SHP77 (cell line): ENCODE results near the gene ACAN.

Source experiments
- DNase-seq, 2 experiments: peaks; one replicate each; lab custom pipeline; 2025; lab: John Stamatoyannopoulos, UW

ACAN gene

GRCh38 chr15:88803241-88803919 is at the start of gene ACAN:
TSS of gene ACAN (plus strand) at chr15:88803436. CDS start at chr15:88836207, 32,771 bp downstream.
- no peak for DNase-seq

GRCh38 chr15:88756521-88756920 is 46.7 kb upstream of the ACAN start:
- DNase-seq = no peak

GRCh38 chr15:88756921-88757320 is 46.3 kb upstream of the ACAN start:
- DNase-seq = no peak

GRCh38 chr15:88759872-88760271 is 43.4 kb upstream of the ACAN start:
- DNase-seq = no peak

- DNase-seq = no peak
Observed at GRCh38 chr15:88764448-88764847, 38.8 kb upstream of the ACAN start.

GRCh38 chr15:88765212-88765611 is 38.0 kb upstream of the ACAN start:
- no peak for DNase-seq

GRCh38 chr15:88769161-88769971 is 33.9 kb upstream of the ACAN start:
- DNase-seq = no peak

GRCh38 chr15:88775776-88776175 is 27.5 kb upstream of the ACAN start:
- no peak for DNase-seq

- DNase-seq = no peak
Observed at GRCh38 chr15:88776646-88777045, 26.6 kb upstream of the ACAN start.

GRCh38 chr15:88779944-88780343 is 23.3 kb upstream of the ACAN start:
- DNase-seq = no peak

- DNase-seq = no peak
Observed at GRCh38 chr15:88782465-88782864, 20.8 kb upstream of the ACAN start.

- DNase-seq = no peak
Observed at GRCh38 chr15:88785217-88785616, 18.0 kb upstream of the ACAN start.

- no peak for DNase-seq
Observed at GRCh38 chr15:88788036-88788435, 15.2 kb upstream of the ACAN start.

GRCh38 chr15:88788816-88789215 is 14.4 kb upstream of the ACAN start:
- DNase-seq = no peak

GRCh38 chr15:88790486-88790885 is 12.8 kb upstream of the ACAN start:
- no peak for DNase-seq

GRCh38 chr15:88791637-88792036 is 11.6 kb upstream of the ACAN start:
- no peak for DNase-seq

- DNase-seq = no peak
Observed at GRCh38 chr15:88792342-88793282, 10.6 kb upstream of the ACAN start.

- DNase-seq = no peak
Observed at GRCh38 chr15:88794001-88794400, 9.2 kb upstream of the ACAN start.

- DNase-seq = no peak
Observed at GRCh38 chr15:88797663-88798339, 5.4 kb upstream of the ACAN start.

- DNase-seq = peak in 1 of 2 experiments; percentile 24
Observed at GRCh38 chr15:88799341-88799740, 3.9 kb upstream of the ACAN start.

GRCh38 chr15:88800026-88800425 is 3.2 kb upstream of the ACAN start:
- no peak for DNase-seq

- DNase-seq = no peak
Observed at GRCh38 chr15:88800738-88801137, 2.5 kb upstream of the ACAN start.
